ENCODE data around the gene SLC22A23. TPM values are rescaled to one million over a fixed set of nuclear protein-coding genes. Genes with fewer than 3 reads are reported as not detected.

The SLC22A23 gene
- total RNA-seq, 4 donors from 2014 or later: 9.0 to 25.1 (median 13.9) TPM

DNA sequence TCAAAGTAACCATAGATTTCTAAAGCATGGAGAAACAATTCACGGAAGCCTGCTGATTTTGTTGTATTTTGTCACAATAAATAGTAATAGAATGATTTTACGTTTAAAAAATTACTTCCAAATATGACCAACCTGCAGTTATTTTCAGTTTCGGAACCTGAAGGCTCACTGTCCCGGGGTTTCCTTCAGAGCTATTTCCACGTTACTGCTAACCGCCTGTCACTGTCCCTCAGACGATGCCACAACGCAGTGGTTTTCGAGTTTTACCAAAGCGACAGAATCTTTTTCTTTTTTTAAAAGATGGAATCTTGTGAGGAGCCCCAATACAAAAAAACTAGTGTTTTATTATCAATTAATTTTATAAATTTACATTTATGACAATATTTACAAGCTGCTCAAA is 157.6 kb downstream of the SLC22A23 start:
- TF ChIP-seq, protein P1, sequence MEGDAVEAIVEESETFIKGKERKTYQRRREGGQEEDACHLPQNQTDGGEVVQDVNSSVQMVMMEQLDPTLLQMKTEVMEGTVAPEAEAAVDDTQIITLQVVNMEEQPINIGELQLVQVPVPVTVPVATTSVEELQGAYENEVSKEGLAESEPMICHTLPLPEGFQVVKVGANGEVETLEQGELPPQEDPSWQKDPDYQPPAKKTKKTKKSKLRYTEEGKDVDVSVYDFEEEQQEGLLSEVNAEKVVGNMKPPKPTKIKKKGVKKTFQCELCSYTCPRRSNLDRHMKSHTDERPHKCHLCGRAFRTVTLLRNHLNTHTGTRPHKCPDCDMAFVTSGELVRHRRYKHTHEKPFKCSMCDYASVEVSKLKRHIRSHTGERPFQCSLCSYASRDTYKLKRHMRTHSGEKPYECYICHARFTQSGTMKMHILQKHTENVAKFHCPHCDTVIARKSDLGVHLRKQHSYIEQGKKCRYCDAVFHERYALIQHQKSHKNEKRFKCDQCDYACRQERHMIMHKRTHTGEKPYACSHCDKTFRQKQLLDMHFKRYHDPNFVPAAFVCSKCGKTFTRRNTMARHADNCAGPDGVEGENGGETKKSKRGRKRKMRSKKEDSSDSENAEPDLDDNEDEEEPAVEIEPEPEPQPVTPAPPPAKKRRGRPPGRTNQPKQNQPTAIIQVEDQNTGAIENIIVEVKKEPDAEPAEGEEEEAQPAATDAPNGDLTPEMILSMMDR (IDR thresholded peaks at IDR 0.05; ENCODE audit: low read depth): no peak

DNA sequence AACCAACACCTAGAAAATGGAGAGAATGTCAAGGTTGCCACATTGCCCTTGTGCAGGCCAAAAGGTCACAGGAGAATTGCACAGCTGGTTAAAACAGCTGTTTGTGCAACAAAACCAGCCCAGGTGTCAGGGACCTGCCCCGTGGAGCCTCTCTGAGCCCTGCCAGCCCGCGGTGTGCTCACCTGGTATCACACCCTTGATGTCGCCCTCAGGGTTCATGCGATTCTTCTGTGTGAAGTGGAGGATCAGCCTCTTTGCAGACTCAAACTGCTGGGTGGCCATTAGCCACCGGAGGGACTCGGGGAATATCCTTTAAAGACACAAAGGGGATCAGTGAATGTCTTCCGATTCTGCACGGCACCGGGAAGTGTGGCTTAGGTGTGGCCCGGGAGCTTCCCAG is 158.9 kb downstream of the SLC22A23 start:
- TF ChIP-seq, protein P1 (IDR thresholded peaks at IDR 0.05; ENCODE audit: low read depth): no peak

DNA sequence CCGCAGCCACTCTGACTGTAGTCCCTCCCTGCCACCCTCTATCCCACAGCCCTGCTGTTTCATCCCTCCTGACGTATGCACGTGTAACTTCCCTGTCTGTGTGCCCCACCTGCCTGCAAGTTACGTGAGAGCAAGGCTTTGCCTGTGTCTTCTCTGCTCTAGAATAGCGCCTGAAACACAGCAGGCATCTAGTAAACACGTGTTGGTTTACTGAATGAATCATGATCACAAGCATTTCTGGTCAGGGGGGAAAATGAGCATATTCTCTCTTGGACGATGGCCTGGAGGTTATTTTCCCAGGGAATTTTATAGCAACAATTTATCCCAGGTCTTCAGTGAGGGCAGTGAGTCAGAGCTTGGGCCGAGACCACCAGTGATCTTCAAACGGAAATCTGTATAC is 159.8 kb downstream of the SLC22A23 start:
- TF ChIP-seq, protein P1 (IDR thresholded peaks at IDR 0.05; ENCODE audit: low read depth): no peak

DNA sequence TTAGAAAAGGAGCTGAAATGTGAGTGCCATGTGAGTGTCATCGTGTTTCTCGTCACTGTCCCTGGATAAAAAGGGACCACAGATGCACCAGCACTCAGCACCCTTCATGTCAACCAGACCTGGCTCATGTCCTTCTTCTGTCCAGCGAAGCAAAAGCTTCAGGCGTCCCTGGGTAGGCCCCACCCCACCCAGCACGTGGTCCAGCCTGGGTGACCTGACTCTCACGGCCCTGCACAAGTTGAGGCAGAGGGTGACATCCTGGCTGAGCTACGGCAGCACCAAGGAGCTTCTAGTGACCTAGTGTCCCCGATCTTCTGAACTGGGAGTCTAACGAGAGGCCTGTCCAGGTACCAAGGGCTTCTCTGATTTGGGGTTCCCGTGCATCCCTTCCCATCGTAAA is 160.3 kb downstream of the SLC22A23 start:
- TF ChIP-seq, protein P1 (IDR thresholded peaks at IDR 0.05; ENCODE audit: low read depth): no peak

DNA sequence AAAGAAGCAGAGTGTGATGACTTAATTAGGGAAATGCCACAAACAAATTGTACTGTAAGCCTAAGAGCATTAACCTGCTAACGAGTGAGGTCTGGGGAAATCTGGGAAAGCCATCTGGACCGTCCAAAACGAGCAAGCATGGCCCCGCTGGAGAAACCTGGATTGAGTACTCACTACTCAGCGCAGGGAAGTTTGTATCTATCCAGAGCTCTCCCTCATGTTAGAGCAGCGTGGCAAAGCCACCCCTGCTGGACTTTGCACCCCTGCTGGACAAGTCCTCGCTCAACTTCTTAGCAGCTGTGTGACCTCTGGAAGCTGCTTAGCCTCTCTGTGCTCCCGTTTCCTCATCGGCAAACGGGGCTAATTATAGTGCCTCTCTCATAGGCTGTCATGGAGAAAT is 160.8 kb downstream of the SLC22A23 start:
- TF ChIP-seq, protein P1 (IDR thresholded peaks at IDR 0.05; ENCODE audit: low read depth): no peak

DNA sequence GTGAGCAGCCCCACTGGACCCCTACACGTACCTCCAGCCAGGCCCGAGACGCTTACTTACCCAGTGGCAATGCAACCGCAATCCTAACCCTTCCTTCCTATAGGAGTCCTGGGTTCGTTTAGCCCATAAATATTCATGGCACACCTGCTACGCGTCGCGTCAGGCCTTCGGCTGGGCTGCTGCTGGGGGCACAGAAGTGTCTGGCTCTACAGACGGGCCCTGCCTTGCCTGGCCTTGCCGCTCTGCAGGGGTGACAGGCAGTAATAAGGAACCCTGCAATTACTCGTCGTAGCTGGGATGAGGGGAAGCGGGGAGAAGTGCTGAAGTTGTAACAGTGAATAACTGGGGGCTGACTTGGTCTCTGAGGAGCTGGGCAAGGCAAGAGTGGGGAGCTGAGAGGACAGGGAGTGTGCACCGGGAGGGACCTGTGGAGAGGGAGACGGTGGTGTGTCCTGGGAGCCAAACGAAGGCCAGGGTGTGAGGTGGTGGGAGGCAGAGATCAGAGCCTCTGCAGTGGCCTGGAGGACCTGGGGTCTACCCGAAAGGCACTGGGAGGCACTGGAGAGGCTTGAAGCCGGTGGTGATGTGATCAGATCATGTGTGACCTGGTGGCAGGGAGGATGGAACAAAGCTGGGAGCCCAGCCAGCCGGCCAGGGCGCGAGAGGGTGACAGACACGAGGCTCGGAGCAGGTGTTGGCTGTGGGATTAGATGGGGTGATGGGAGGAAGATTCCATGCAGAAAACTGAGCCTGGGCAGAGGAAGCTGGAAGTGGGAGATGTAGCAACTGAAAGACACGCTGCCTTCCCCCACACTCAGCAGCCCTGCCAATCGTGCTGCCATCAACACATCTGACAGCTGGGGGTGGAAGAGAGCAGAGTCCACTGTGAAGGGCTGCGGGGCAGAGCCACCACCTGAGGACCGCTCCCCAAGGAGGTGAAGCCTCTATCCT is 161.7 kb downstream of the SLC22A23 start:
- TF ChIP-seq, protein P1 (IDR thresholded peaks at IDR 0.05; ENCODE audit: low read depth): no peak

DNA sequence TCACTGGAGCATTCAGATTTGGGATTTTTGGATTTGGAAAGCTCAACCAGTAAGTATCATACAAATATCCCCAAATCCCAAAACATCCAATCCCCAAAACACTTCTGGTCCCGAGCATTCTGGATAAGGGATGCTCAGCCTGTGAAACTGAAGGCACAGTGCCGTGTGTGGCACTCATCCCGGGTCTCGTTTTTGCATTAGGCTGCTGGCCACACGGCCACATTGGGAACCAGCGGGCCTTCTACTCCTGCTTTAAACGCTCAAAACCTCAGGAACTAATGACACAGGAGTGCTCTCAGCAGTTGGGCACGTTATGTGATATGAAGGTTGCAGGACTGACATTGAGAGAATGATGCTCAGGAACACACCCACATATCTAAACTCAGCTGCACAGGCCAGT is 162.5 kb downstream of the SLC22A23 start:
- TF ChIP-seq, protein P1 (IDR thresholded peaks at IDR 0.05; ENCODE audit: low read depth): no peak
